Upper lobe of left lung (tissue), 6 donors: ENCODE results near the gene CRISPLD2. TPM values are rescaled to one million over a fixed set of nuclear protein-coding genes. Genes with fewer than 3 reads are reported as not detected.
A peak's percentile ranks its signal among the peaks of the same experiment; 100 is the strongest.

Experiments used
- ATAC-seq, 2 donors: fragments of 200-7000 bp; cut with Tn5 transposase; one replicate each; pipeline ENCODE4 v1.9.1; 2022; ENCODE audit warnings: mild to moderate bottlenecking in 2 of 2, moderate library complexity in 2 of 2; ENCODE audit not compliant: low FRiP score in 2 of 2
- DNase-seq, 2 donors: peaks; one replicate each; pipeline ENCODE4 v3.0.0-alpha.2; 2019 to 2020
- H3K27ac ChIP-seq, 4 donors: fragments of 200-600 bp; sonication (generic); one replicate each; pipeline ENCODE4 v1.5.1; 2016 to 2019
- H3K27me3 ChIP-seq, 4 donors: fragments of 200-600 bp; sonication (generic); one replicate each; pipeline ENCODE4 v1.5.1; 2017 to 2019
- H3K36me3 ChIP-seq, 4 donors: fragments of 200-600 bp; sonication (generic); one replicate each; pipeline ENCODE4 v1.5.1; 2016 to 2019
- H3K4me1 ChIP-seq, 4 donors: fragments of 200-600 bp; sonication (generic); one replicate each; pipeline ENCODE4 v1.5.1; 2018 to 2019
- H3K4me3 ChIP-seq, 4 donors: fragments of 200-600 bp; sonication (generic); one replicate each; pipeline ENCODE4 v1.5.1; 2017 to 2019; ENCODE audit warnings: mild to moderate bottlenecking in 2 of 4, moderate library complexity in 1 of 4
- H3K9me3 ChIP-seq, 4 donors: fragments of 200-600 bp; sonication (generic); one replicate each; pipeline ENCODE4 v1.5.1; 2018 to 2019
- CTCF ChIP-seq, 6 experiments: fragments of 450-650 bp in 4 of 6; fragments of 200-600 bp in 2 of 6; sonication (generic) in 2 of 6; IDR thresholded peaks; one replicate each; pipeline ENCODE4 v1.5.1; 2016 to 2019; ENCODE audit warnings: antibody characterized with exemption in 6 of 6
- EP300 ChIP-seq, 4 donors: sonication (generic); formaldehyde crosslinking; IDR thresholded peaks; one replicate each; pipeline ENCODE4 v1.5.1; 2017; ENCODE audit warnings: antibody characterized with exemption in 4 of 4, control low read depth in 2 of 4
- POLR2A ChIP-seq, 4 donors: fragments of 450-650 bp; IDR thresholded peaks; one replicate each; pipeline ENCODE4 v1.5.1; 2016 to 2017; ENCODE audit warnings: antibody characterized with exemption in 4 of 4, mild to moderate bottlenecking in 2 of 4
- POLR2AphosphoS5 ChIP-seq, 2 donors: sonication (generic); formaldehyde crosslinking; IDR thresholded peaks; one replicate each; pipeline ENCODE4 v1.5.1; 2017; ENCODE audit warnings: antibody characterized with exemption in 2 of 2
- WGBS, 2 donors: methylation state at CpG; one replicate each; pipeline ENCODE4 v1.1.5; 2017 to 2018; 5-methylcytosine and 5-hydroxymethylcytosine counted together
- total RNA-seq, 6 donors: library from RNA; depleted of rRNA in 4 of 6; stranded (reverse); fragments of >200 nt in 4 of 6; gene quantifications; one replicate each; pipeline versions ENCODE4 v1.1.0 to v1.2.1, GENCODE V29; 2016 to 2021
- donor health status: DM: no; HTN: no; CAD: no; lungs with moderate emphysema.
- donor health status: DM: no; HTN: yes; CAD: no; lungs with severe emphysema.

CRISPLD2 gene
- total RNA-seq, 6 donors from 2014 or later = 30.2 to 109 (median 80.8) TPM

DNA sequence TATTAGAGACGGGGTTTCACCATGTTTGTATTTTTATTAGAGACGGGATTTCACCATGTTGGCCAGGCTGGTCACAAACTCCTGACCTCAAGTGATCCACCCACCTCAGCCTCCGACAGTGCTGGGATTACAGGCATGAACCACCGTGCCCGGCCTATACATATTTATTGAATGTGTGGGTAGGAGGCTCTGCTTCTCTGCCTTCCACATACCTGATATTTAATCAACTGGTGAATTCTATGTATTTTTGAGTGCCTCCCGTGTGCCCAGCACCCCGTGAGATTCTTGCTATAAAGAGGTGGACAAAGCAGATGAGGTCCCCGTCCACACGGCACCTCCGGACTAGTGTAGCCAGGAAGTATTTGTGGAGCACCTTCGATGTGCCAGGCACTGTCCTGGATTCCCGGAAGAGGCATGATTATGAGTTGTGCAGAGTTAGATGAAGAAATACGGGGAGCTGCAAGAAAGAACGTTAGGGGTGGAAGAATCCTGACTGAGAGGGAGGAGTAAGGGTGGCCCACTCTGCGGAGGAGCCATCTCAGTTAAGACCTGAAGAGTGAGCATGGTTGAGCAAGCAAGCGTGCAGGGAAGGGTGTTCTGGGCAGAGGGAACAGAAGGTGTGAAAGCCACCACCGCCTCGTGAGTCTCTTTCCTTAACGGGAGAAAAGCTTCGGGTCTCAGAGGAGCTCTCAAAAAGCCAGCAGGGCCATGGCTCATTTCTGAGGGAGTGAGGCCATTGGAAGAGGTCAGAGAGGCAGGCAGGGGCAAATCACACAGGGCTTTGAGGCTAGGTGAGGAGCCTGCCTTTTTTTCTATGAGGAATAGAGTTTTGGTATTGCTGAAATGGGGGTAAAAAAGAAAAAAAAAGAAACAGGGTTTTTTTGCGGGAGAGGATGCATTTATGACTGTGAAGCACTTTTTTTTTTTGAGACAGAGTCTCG, 21.2 kb downstream of the CRISPLD2 start:
- Histone ChIP-seq H3K27ac (peak overlapping the region in 2 of 4 donors; percentile 63 to 70), H3K27me3 (no peaks in the 10 kb centered on the region), H3K4me1 (peaks cover 0 to 5% (median 1%) of the 10 kb centered on the region in 4 donors)

DNA sequence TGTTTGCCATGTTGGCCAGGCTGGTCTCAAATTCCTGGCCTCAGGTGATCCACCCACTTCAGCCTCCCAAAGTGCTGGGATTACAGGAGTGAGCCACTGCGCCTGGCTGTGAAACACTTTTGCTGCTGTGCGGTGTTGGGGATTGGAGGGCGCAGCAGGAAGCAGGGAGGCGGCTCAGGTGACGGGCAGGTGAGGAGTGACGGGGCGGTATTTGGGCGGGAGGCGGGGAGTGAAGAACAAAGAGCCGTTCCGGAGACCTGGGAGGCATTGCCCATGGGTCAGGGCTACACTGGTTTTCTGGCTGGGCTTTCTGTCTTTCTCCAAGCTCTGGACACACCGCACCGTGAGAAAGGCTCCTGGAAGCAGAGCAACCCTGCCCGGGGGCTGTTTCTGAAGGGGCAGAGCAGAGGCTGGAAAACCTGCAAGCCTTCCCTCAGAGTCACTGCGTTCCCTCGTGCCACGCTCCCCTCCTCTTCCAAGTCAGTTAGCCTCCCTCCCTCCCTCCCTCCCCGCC, 22.1 kb downstream of the CRISPLD2 start:
- WGBS, 2 donors = 27 to 41% methylated on average over 17 to 18 of the region's 18 CpGs
- Histone ChIP-seq H3K9me3 (no peaks in the 10 kb centered on the region), H3K36me3 (peaks cover 0 to 42% (median 10%) of the 10 kb centered on the region in 4 donors), H3K27ac (peak overlapping the region in 3 of 4 donors; percentile 1 to 70 (median 63)), H3K27me3 (no peaks in the 10 kb centered on the region), H3K4me3 (peak overlapping the region in 3 of 4 donors; percentile 26 to 30 (median 27)), H3K4me1 (peaks cover 0 to 5% (median 1%) of the 10 kb centered on the region in 4 donors)
- ATAC-seq (peak; percentile 31 to 87), DNase-seq (peak in 1 of 2 donors; percentile 83)
- TF ChIP-seq POLR2AphosphoS5 (IDR thresholded peaks at IDR 0.05) = peak in 1 of 2 donors; percentile 41
- no peak for TF ChIP-seq EP300 (IDR thresholded peaks at IDR 0.05)
- TF ChIP-seq POLR2A (IDR thresholded peaks at IDR 0.05) = peak in 1 of 4 donors; percentile 64

More for the DNA sequence above, 21.2 kb downstream of the CRISPLD2 start:
- 82 to 83% methylated on average over 22 of the region's 22 CpGs for WGBS, 2 donors
- ATAC-seq (no peak), DNase-seq (no peak)
- Histone ChIP-seq H3K36me3 (peaks cover 0 to 34% (median 9%) of the 10 kb centered on the region in 4 donors), H3K9me3 (no peaks in the 10 kb centered on the region), H3K4me3 (no peak overlapping the region)
- TF ChIP-seq EP300 (IDR thresholded peaks at IDR 0.05) (no peak), CTCF (IDR thresholded peaks at IDR 0.05) (no peak), POLR2A (IDR thresholded peaks at IDR 0.05) (no peak), POLR2AphosphoS5 (IDR thresholded peaks at IDR 0.05) (no peak)

DNA sequence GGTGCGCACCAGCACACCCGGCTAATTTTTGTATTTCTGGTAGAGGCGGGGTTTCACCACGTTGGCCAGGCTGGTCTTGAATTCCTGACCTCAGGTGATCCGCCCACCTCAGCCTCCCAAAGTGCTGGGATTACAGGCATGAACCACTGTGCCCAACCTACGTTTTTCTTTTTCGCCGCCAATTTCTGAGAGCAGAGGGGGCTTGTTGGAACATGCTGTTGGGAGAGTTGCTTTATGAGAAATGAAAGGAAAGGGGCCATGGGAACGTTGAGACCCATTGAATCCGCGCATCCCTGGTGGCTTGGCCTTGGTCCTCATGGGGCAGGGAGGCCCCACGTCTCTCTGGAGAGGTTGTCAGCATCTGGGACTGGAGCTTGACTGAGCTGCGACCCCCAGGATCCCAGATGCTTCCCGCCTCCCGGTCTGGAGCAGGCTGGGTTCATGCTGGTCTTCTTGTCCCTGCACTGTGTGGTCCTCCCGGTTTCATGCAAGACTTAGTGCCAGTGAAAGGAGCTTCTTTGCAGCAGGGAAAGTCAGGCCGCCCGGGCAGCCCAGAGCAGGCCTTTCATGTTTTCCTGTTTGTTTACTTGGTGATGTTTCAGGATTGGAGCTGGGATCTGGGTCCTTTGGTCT, 22.8 kb downstream of the CRISPLD2 start:
- WGBS, 2 donors = 60 to 70% methylated on average over 12 to 16 of the region's 18 CpGs
- no peak for DNase-seq
- Histone ChIP-seq H3K9me3 (no peaks in the 10 kb centered on the region), H3K4me3 (peak overlapping the region in 1 of 4 donors; percentile 30), H3K4me1 (peaks cover 0 to 5% (median 1%) of the 10 kb centered on the region in 4 donors), H3K27me3 (no peaks in the 10 kb centered on the region), H3K36me3 (peaks cover 0 to 45% (median 11%) of the 10 kb centered on the region in 4 donors), H3K27ac (peak overlapping the region in 1 of 4 donors; percentile 63)
- no peak for ATAC-seq
- TF ChIP-seq CTCF (IDR thresholded peaks at IDR 0.05) (no peak), POLR2AphosphoS5 (IDR thresholded peaks at IDR 0.05) (no peak), EP300 (IDR thresholded peaks at IDR 0.05) (no peak), POLR2A (IDR thresholded peaks at IDR 0.05) (no peak)

- Histone ChIP-seq H3K4me1 (peaks cover 0 to 5% (median 1%) of the 10 kb centered on the region in 4 donors), H3K4me3 (no peak overlapping the region), H3K27me3 (no peaks in the 10 kb centered on the region), H3K36me3 (peaks cover 0 to 52% (median 11%) of the 10 kb centered on the region in 4 donors), H3K27ac (no peak overlapping the region), H3K9me3 (no peaks in the 10 kb centered on the region)
- TF ChIP-seq POLR2AphosphoS5 (IDR thresholded peaks at IDR 0.05) (peak in 1 of 2 donors; percentile 12), CTCF (IDR thresholded peaks at IDR 0.05) (no peak)
- DNase-seq = no peak
- WGBS, 2 donors = 66 to 68% methylated on average over 9 to 13 of the region's 13 CpGs
- no peak for ATAC-seq
Observed at GRCh38 chr16:84843149-84844048, 23.6 kb downstream of the CRISPLD2 start.
